Measurements from ENCODE around the gene TPD52L3. TPM values are rescaled to one million over a fixed set of nuclear protein-coding genes. Genes with fewer than 3 reads are reported as not detected.
A peak's percentile ranks its signal among the peaks of the same experiment; 100 is the strongest.

Gene TPD52L3
- total RNA-seq, 1 donor from 2014 or later, result not detected

DNA sequence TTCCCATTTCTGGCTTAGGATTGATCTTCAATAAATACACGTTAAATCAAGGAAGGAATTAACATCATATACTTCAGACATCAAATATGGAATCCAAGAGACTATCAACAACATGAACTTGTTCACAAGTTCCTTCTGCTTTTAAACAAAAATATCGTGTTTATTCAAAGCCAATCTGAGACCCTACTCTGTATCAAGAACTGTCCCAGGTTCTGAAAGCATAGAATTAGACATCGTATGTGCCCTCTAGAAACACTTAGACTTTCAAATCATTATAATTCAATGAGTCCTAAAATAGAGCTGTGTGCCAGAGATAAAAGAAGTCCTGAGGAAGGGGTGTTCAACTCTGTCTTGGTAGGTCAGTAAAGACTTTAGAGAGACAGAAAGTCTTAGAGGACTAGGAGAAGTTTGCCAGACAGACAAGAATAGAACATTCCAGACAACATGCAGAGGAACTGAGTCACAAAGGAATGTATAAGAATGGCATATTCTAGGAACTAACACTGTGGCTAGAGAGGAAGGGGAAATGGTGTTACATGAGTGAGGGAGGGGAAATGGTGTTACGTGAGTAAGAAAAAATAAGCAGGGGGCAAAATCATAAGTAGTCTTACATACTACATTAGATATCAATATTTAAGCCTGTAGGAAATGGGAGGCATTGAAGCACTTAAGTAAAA is 2.9 kb downstream of the TPD52L3 start:
- DNase-seq (ENCODE audit: low read depth), result no peak
- H3K4me3 ChIP-seq (ENCODE audit: low read depth, low read length), result no peak overlapping the region
- TF ChIP-seq, protein P1, sequence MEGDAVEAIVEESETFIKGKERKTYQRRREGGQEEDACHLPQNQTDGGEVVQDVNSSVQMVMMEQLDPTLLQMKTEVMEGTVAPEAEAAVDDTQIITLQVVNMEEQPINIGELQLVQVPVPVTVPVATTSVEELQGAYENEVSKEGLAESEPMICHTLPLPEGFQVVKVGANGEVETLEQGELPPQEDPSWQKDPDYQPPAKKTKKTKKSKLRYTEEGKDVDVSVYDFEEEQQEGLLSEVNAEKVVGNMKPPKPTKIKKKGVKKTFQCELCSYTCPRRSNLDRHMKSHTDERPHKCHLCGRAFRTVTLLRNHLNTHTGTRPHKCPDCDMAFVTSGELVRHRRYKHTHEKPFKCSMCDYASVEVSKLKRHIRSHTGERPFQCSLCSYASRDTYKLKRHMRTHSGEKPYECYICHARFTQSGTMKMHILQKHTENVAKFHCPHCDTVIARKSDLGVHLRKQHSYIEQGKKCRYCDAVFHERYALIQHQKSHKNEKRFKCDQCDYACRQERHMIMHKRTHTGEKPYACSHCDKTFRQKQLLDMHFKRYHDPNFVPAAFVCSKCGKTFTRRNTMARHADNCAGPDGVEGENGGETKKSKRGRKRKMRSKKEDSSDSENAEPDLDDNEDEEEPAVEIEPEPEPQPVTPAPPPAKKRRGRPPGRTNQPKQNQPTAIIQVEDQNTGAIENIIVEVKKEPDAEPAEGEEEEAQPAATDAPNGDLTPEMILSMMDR (conservative IDR thresholded peaks at IDR 0.05; ENCODE audit: low read depth, low read length), result no peak

DNA sequence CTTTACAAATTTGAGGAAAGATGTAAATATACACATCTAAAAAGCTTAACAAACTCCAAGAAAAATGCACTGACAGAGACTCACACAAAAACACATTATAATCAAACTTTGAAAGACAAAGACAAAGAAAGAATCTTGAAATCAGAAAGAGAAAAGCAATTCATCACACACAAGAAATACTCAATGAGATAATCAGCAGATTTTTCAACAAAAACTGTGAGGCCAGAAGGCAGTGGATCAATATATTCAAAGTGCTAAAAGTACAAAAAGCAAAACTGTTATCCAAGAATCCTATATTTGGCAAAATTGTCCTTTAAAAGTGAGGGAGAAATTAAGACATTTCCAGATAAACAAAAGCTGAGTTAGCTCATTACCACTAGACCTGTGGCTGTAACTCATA is 6.1 kb downstream of the TPD52L3 start:
- H3K4me3 ChIP-seq (ENCODE audit: low read depth, low read length), result no peak overlapping the region
- TF ChIP-seq, protein P1 (conservative IDR thresholded peaks at IDR 0.05; ENCODE audit: low read depth, low read length), result no peak
- no peak for DNase-seq (ENCODE audit: low read depth)

DNA sequence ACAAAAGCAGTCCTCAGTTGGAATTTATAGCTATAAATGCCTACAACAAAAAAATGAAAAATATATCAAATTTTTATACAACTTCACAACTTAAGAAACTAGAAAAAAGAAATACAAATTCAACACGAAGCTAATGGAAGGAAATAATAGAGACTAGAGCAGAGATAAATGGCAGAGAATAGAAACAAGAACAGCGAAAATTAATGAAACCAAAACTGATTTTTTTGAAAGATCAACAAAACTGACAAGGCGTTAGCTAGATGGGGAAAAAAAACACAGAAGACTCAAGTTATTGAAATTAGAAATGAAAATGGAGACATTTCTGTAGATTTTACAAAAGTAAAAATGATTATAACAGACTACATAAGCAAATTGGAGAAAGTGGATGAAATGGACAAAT is 20.6 kb downstream of the TPD52L3 start:
- no peak for DNase-seq (ENCODE audit: low read depth)
- TF ChIP-seq, protein P1 (conservative IDR thresholded peaks at IDR 0.05; ENCODE audit: low read depth, low read length), result no peak
- H3K4me3 ChIP-seq (ENCODE audit: low read depth, low read length), result no peak overlapping the region

DNA sequence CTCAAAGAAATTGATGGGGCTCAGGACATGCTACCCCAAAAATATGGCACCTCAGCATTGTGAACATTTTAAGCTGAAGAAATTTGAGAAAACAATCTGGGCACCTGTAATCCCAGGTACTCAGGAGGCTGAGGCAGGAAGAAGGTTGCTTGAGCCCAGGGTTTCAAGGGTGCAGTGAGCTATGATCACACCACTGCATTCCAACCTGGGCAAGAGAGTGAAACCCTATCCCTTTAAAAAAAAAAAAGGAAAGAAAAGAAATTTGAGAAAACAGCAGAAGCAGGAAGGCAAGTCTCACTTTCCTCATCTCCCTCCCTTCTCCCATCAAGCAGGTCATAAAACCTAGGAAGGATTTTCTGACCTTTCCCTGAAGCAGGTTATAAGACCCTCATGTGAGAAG is 23.6 kb downstream of the TPD52L3 start:
- TF ChIP-seq, protein P1 (conservative IDR thresholded peaks at IDR 0.05; ENCODE audit: low read depth, low read length), result no peak
- no peak for DNase-seq (ENCODE audit: low read depth)
- H3K4me3 ChIP-seq (ENCODE audit: low read depth, low read length), result no peak overlapping the region

DNA sequence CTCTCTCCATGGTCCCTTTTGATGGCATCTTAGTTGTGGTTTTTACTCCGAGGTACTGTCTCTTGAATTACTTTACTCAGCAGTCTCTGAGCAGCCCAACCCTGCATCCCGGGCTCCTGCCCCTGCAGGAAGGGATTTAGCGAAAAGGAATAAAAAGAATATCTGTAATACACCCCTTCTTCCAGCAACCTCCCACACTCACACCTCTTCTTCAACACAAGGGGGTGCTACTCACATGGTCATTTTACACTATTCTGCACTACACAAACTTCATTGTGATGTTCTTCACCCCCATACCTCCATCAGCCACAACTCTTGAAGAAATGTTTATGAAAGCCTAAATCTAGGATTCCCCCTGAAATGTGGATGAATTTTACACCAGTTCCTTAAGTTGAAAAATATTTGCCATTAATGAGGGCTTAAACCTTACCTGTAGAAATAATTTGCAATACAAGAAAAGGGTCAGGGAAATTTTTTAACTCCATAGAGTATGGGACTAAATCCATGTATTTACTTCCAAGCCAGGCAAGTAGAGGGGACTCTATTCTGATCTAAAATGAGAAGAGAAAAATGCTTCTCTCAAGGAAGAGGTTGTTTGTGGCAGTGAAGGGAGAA is 26.0 kb downstream of the TPD52L3 start:
- TF ChIP-seq, protein P1 (conservative IDR thresholded peaks at IDR 0.05; ENCODE audit: low read depth, low read length), result peak; percentile 75
- H3K4me3 ChIP-seq (ENCODE audit: low read depth, low read length), result no peak overlapping the region
- no peak for DNase-seq (ENCODE audit: low read depth)

DNA sequence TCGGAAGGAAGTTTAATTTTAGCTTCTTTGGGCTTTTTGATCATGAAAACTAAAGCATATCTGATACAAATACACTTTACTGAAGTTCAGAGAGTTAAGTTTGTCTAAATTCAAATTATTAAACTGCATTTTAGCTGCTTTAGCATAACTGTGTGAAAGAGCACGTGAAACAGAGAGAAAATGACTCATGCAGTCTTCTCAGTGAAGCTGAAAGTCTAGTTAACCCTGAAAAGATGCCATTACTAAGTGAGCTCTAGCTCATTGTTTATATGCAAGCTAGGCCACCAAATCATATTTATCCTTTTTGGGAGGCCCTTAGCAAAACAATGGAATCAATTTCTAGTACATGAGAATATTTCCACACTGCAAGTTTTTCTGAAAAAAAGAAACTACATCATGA is 27.6 kb downstream of the TPD52L3 start:
- TF ChIP-seq, protein P1 (conservative IDR thresholded peaks at IDR 0.05; ENCODE audit: low read depth, low read length), result no peak
- H3K4me3 ChIP-seq (ENCODE audit: low read depth, low read length), result no peak overlapping the region
- peak; percentile 52 for DNase-seq (ENCODE audit: low read depth)

DNA sequence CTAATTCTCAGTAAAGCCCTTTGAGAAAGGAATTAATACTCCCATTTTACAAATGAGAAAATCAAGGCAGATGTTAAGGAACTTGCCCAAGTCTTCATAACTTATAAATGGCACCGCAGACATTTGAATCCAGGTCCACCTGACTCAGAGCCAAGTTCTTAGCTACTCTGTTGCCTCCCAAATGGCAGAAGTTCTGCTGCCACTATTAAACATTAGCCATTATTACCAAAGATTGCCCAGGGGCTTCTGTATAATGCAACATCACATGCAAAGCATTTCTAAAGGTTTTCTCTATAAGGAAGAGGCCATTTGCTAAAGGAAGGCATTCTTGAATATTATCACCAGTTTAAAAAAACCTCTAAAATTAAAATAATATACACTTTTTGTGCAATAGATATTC is 28.3 kb downstream of the TPD52L3 start:
- TF ChIP-seq, protein P1 (conservative IDR thresholded peaks at IDR 0.05; ENCODE audit: low read depth, low read length), result no peak
- DNase-seq (ENCODE audit: low read depth), result no peak

More for the DNA sequence above, 28.3 kb downstream of the TPD52L3 start:
- no peak overlapping the region for H3K4me3 ChIP-seq (ENCODE audit: low read depth, low read length)

Data from epithelial cell of proximal tubule (primary cell).